ENCODE data around the gene ZCWPW1. TPM values are rescaled to one million over a fixed set of nuclear protein-coding genes. Genes with fewer than 3 reads are reported as not detected.

Gene ZCWPW1
- total RNA-seq, 1 experiment from 2014 or later, result 4.1 TPM

GRCh38 chr7:100402241-100402640, 26.3 kb downstream of the ZCWPW1 start:
- intact Hi-C loops (cut with micrococcal nuclease; ENCODE audit: unreplicated experiment), result no loop called here
- no peaks in the 10 kb centered on the region for H3K4me1 Mint-ChIP-seq (ENCODE audit: low read depth, unreplicated experiment)
- H3K9me3 Mint-ChIP-seq (ENCODE audit: low read depth, unreplicated experiment), result no peaks in the 10 kb centered on the region
- no TSS peak for BruUV-seq (replicated peaks)
- H3K4me3 Mint-ChIP-seq (ENCODE audit: low read depth, unreplicated experiment), result no peak overlapping the region
- peaks cover 19% of the 10 kb centered on the region for H3K27me3 Mint-ChIP-seq (ENCODE audit: unreplicated experiment)
- DNase-seq, result no peak
- no peak for TF ChIP-seq CTCF (IDR thresholded peaks at IDR 0.05; ENCODE audit: unreplicated experiment)
- H3K36me3 Mint-ChIP-seq (ENCODE audit: insufficient read depth, unreplicated experiment), result no peaks in the 10 kb centered on the region
- CTCF ChIA-PET, result interaction anchor here (0.6 kb wide), 1 partner anchor 156 kb away, joined by 4 read pairs; no protein-coding TSS in a partner anchor
- no peak overlapping the region for H3K27ac Mint-ChIP-seq (ENCODE audit: unreplicated experiment)

GRCh38 chr7:100401811-100402210, 26.7 kb downstream of the ZCWPW1 start:
- no peak for TF ChIP-seq CTCF (IDR thresholded peaks at IDR 0.05; ENCODE audit: unreplicated experiment)
- Mint-ChIP-seq H3K4me3 (ENCODE audit: low read depth, unreplicated experiment) (no peak overlapping the region), H3K36me3 (ENCODE audit: insufficient read depth, unreplicated experiment) (no peaks in the 10 kb centered on the region), H3K4me1 (ENCODE audit: low read depth, unreplicated experiment) (no peaks in the 10 kb centered on the region), H3K27me3 (ENCODE audit: unreplicated experiment) (peaks cover 19% of the 10 kb centered on the region), H3K27ac (ENCODE audit: unreplicated experiment) (no peak overlapping the region), H3K9me3 (ENCODE audit: low read depth, unreplicated experiment) (no peaks in the 10 kb centered on the region)
- BruUV-seq (replicated peaks), result no TSS peak
- CTCF ChIA-PET, result no interaction called here
- DNase-seq, result no peak
- intact Hi-C loops (cut with micrococcal nuclease; ENCODE audit: unreplicated experiment), result no loop called here

- Mint-ChIP-seq H3K4me3 (ENCODE audit: low read depth, unreplicated experiment) (no peak overlapping the region), H3K4me1 (ENCODE audit: low read depth, unreplicated experiment) (no peaks in the 10 kb centered on the region), H3K9me3 (ENCODE audit: low read depth, unreplicated experiment) (no peaks in the 10 kb centered on the region), H3K27ac (ENCODE audit: unreplicated experiment) (no peak overlapping the region), H3K36me3 (ENCODE audit: insufficient read depth, unreplicated experiment) (no peaks in the 10 kb centered on the region), H3K27me3 (ENCODE audit: unreplicated experiment) (peaks cover 19% of the 10 kb centered on the region)
- CTCF ChIA-PET, result no interaction called here
- no peak for DNase-seq
- TF ChIP-seq CTCF (IDR thresholded peaks at IDR 0.05; ENCODE audit: unreplicated experiment), result no peak
- intact Hi-C loops (cut with micrococcal nuclease; ENCODE audit: unreplicated experiment), result no loop called here
- BruUV-seq (replicated peaks), result no TSS peak
Observed at GRCh38 chr7:100400656-100401055, 27.8 kb downstream of the ZCWPW1 start.

GRCh38 chr7:100400041-100400440, 28.5 kb downstream of the ZCWPW1 start:
- H3K4me1 Mint-ChIP-seq (ENCODE audit: low read depth, unreplicated experiment), result no peaks in the 10 kb centered on the region
- peaks cover 19% of the 10 kb centered on the region for H3K27me3 Mint-ChIP-seq (ENCODE audit: unreplicated experiment)
- DNase-seq, result no peak
- H3K4me3 Mint-ChIP-seq (ENCODE audit: low read depth, unreplicated experiment), result no peak overlapping the region
- no TSS peak for BruUV-seq (replicated peaks)
- TF ChIP-seq CTCF (IDR thresholded peaks at IDR 0.05; ENCODE audit: unreplicated experiment), result no peak
- intact Hi-C loops (cut with micrococcal nuclease; ENCODE audit: unreplicated experiment), result no loop called here
- no peaks in the 10 kb centered on the region for H3K9me3 Mint-ChIP-seq (ENCODE audit: low read depth, unreplicated experiment)
- no peaks in the 10 kb centered on the region for H3K36me3 Mint-ChIP-seq (ENCODE audit: insufficient read depth, unreplicated experiment)
- no peak overlapping the region for H3K27ac Mint-ChIP-seq (ENCODE audit: unreplicated experiment)
- CTCF ChIA-PET, result no interaction called here
